ENCODE measurements around the gene LOXL4. TPM values are rescaled to one million over a fixed set of nuclear protein-coding genes. Genes with fewer than 3 reads are reported as not detected.
A peak's percentile ranks its signal among the peaks of the same experiment; 100 is the strongest.
"Not testable (repeated sequence)": the region's sequence is repeated elsewhere in the genome, so short reads cannot be mapped to it uniquely, and the experiment has no call there.

Gene LOXL4
- total RNA-seq, 1 experiment from 2014 or later: 8.1 TPM

DNA sequence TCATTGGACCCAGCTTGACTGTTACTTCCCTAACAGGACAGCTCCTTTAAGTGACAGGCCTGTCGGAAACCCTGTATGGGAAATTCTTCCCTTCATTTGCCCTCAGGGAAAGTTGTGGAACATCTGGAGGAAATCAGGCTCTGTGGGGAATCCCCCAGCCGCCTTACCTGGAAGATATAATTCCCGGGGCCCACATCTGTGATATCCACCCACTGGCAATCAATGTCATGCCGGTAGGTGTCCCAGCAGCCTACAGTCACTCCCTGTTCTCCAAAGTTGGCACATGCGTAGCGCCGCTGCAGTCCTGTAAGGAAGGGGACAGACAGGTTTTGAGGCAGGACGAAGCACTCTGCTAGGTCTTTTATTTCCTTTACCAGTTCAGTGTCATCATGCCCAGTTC, 16.6 kb downstream of the LOXL4 start:
- no peaks in the 10 kb centered on the region for H3K27me3 ChIP-seq
- DNase-seq: no peak
- no peak overlapping the region for H3K27ac ChIP-seq
- H3K36me3 ChIP-seq: peaks cover 12% of the 10 kb centered on the region; the same call in 1 of the 2 replicates
- peaks cover 18% of the 10 kb centered on the region for H3K4me1 ChIP-seq
- H3K4me3 ChIP-seq: no peak overlapping the region
- H3K9me3 ChIP-seq (replicated peaks): no peaks in the 10 kb centered on the region

- Histone ChIP-seq H3K27ac (no peak overlapping the region), H3K36me3 (peaks cover 11% of the 10 kb centered on the region; the same call in 1 of the 2 replicates), H3K27me3 (no peaks in the 10 kb centered on the region), H3K4me1 (peaks cover 22% of the 10 kb centered on the region), H3K4me3 (no peak overlapping the region), H3K9me3 (replicated peaks) (no peaks in the 10 kb centered on the region)
- no peak for DNase-seq
Observed at GRCh38 chr10:98249134-98249533, 18.9 kb downstream of the LOXL4 start.

GRCh38 chr10:98248018-98248417, 20.0 kb downstream of the LOXL4 start:
- Histone ChIP-seq H3K27me3 (no peaks in the 10 kb centered on the region), H3K36me3 (peaks cover 12% of the 10 kb centered on the region), H3K27ac (peak overlapping the region; percentile 76), H3K9me3 (replicated peaks) (no peaks in the 10 kb centered on the region), H3K4me3 (no peak overlapping the region), H3K4me1 (peaks cover 22% of the 10 kb centered on the region)
- DNase-seq: no peak

DNA sequence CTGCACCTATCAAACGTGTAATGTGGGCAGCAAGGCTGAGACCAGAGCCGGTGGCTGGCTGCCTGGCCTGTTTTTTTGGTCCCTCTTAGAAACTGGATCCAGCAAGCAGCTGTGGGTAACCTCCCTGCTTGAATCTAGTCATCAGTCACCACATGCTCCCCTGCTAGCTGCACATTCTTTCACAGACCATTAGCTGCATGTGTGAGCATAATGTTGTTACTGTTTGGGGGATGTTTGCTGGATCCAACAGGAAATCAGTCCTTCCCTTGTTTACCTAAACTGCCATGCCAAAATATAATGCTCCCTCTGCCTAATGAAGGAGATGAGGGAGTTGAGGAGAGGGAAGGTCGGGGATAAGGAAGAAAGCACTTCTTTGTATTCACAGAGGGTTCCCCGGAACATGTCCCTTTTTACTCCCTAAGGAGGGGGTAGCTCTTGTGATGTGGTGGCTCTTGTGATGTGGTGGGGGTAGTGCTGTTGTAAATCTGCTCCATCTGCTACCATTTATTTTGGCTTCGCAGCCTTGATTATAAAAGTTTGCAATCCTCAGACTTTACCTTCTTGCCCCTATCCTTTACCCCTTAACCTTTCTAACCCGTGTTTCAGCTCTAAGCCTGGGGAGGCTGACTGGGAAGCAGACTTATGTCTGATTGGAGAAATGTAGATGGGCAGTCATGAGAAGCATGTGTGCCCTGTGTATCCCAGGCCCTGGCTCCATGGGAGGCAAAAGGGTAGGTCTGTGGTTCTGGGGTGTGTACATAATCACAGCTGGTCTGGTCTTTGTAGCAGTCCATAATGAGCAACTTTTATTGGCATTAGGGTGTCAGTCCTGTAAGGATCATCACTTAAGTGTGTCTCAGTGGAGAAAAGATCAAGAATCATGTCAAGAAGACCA, 20.8 kb downstream of the LOXL4 start:
- DNase-seq: peak; percentile 80 to 91
- Histone ChIP-seq H3K9me3 (replicated peaks) (no peaks in the 10 kb centered on the region), H3K27ac (peak overlapping the region; percentile 76), H3K27me3 (no peaks in the 10 kb centered on the region), H3K4me3 (no peak overlapping the region), H3K4me1 (peaks cover 22% of the 10 kb centered on the region), H3K36me3 (peaks cover 18% of the 10 kb centered on the region)

- Histone ChIP-seq H3K27ac (no peak overlapping the region), H3K4me3 (no peak overlapping the region), H3K27me3 (no peaks in the 10 kb centered on the region), H3K36me3 (peaks cover 17% of the 10 kb centered on the region), H3K4me1 (peaks cover 22% of the 10 kb centered on the region), H3K9me3 (replicated peaks) (no peaks in the 10 kb centered on the region)
- no peak for DNase-seq
Observed at GRCh38 chr10:98244586-98244985, 23.4 kb downstream of the LOXL4 start.

- peaks cover 22% of the 10 kb centered on the region for H3K4me1 ChIP-seq
- DNase-seq: no peak
Observed at GRCh38 chr10:98244141-98244540, 23.9 kb downstream of the LOXL4 start.

GRCh38 chr10:98242823-98243222, 25.2 kb downstream of the LOXL4 start:
- H3K27ac ChIP-seq: no peak overlapping the region
- peak in 1 of 2 experiments; percentile 42 for DNase-seq
- no peaks in the 10 kb centered on the region for H3K9me3 ChIP-seq (replicated peaks)
- H3K4me3 ChIP-seq: no peak overlapping the region
- no peaks in the 10 kb centered on the region for H3K27me3 ChIP-seq
- H3K4me1 ChIP-seq: peaks cover 18% of the 10 kb centered on the region
- peaks cover 19% of the 10 kb centered on the region for H3K36me3 ChIP-seq

More at GRCh38 chr10:98244141-98244540, 23.9 kb downstream of the LOXL4 start:
- Histone ChIP-seq H3K27ac (no peak overlapping the region), H3K27me3 (no peaks in the 10 kb centered on the region), H3K36me3 (peaks cover 22% of the 10 kb centered on the region), H3K9me3 (replicated peaks) (no peaks in the 10 kb centered on the region), H3K4me3 (no peak overlapping the region)

DNA sequence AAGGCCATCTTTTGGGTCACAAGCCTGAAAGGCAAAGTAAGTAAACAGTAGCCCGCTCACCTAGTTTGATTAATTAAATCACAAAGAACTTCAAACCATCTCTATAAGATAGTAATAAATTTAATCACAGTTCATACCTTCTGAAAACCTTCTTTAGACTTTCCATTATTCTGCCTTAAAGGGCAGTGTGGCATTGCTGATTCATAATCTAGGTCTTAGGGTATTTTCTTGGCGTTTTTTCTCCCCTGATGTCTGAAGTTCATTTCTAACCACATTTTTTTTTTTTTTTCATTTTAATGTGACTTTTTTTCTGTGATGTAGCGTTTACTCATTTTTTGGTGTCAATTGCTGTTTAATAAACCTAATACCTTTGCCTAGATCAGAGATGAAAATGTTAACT, 27.5 kb downstream of the LOXL4 start:
- no peak for DNase-seq
- no peaks in the 10 kb centered on the region for H3K27me3 ChIP-seq
- peaks cover 28% of the 10 kb centered on the region for H3K36me3 ChIP-seq
- H3K27ac ChIP-seq: no peak overlapping the region
- H3K4me3 ChIP-seq: no peak overlapping the region
- no peaks in the 10 kb centered on the region for H3K9me3 ChIP-seq (replicated peaks)
- no peaks in the 10 kb centered on the region for H3K4me1 ChIP-seq

DNA sequence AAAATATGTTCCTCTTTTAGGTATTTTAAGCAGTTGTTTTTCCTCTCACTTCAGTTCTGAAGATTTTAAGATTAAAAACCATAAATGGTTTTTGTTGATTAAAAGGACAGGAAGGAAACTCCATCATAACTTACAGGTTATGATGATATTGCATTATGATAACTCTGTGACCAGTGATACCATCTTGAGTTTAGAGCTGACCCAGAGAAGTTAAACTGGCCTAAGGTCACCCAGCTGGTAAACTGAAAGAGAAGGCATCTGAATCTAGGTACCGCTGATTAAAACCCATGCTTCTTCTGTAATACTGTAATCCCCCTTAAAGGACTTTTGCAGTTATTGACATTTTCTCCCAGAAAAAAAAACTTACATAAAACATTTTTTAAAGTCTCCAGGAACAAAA, 29.6 kb downstream of the LOXL4 start:
- H3K27me3 ChIP-seq: no peaks in the 10 kb centered on the region

GRCh38 chr10:98236862-98237261, 31.1 kb downstream of the LOXL4 start:
- H3K27ac ChIP-seq: no peak overlapping the region
- no peaks in the 10 kb centered on the region for H3K4me1 ChIP-seq
- no peak for DNase-seq
- no peaks in the 10 kb centered on the region for H3K27me3 ChIP-seq
- H3K4me3 ChIP-seq: no peak overlapping the region
- no peaks in the 10 kb centered on the region for H3K9me3 ChIP-seq (replicated peaks)
- H3K36me3 ChIP-seq: peaks cover 22% of the 10 kb centered on the region

More for the DNA sequence above, 29.6 kb downstream of the LOXL4 start:
- Histone ChIP-seq H3K4me1 (no peaks in the 10 kb centered on the region), H3K36me3 (peaks cover 28% of the 10 kb centered on the region), H3K27ac (no peak overlapping the region), H3K9me3 (replicated peaks) (no peaks in the 10 kb centered on the region), H3K4me3 (no peak overlapping the region)
- DNase-seq: no peak

DNA sequence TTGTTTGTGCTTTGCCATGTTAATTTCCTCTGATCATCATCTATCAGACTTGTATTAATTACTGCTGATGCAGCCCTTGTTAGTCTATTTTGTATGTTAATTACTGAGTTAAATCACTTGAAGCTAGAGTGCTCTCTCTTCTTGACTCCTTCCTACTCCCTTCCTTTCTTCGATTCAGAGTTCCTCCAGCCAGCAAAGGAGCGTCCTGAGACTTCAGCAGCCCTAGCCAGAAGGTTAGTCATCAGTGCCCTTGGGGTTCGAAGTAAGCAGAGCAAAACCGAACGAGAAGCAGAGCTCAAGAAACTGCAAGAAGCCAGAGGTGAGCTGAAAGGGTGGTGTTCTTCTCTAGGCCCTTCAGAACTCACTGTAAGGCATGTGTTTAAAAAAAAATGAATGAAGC, 32.1 kb downstream of the LOXL4 start:
- DNase-seq: no peak
- Histone ChIP-seq H3K4me3 (no peak overlapping the region), H3K9me3 (replicated peaks) (peaks cover 5% of the 10 kb centered on the region; the same call in 1 of the 2 replicates), H3K36me3 (peaks cover 27% of the 10 kb centered on the region), H3K27ac (no peak overlapping the region), H3K27me3 (no peaks in the 10 kb centered on the region), H3K4me1 (no peaks in the 10 kb centered on the region)

- peaks cover 7% of the 10 kb centered on the region for H3K36me3 ChIP-seq
- no peak overlapping the region for H3K4me3 ChIP-seq
- H3K27ac ChIP-seq: no peak overlapping the region
- DNase-seq: no peak
- H3K27me3 ChIP-seq: no peaks in the 10 kb centered on the region
- H3K9me3 ChIP-seq (replicated peaks): peaks cover 7% of the 10 kb centered on the region; the same call in 1 of the 2 replicates
- H3K4me1 ChIP-seq: no peaks in the 10 kb centered on the region
Observed at GRCh38 chr10:98231417-98231816, 36.6 kb downstream of the LOXL4 start.

- not testable (repeated sequence) for DNase-seq; H3K9me3 ChIP-seq (replicated peaks)
Observed at GRCh38 chr10:98228266-98228665, 39.7 kb downstream of the LOXL4 start.

GRCh38 chr10:98227713-98228112, 40.3 kb downstream of the LOXL4 start:
- H3K27ac ChIP-seq; H3K9me3 ChIP-seq (replicated peaks); H3K36me3 ChIP-seq; DNase-seq; H3K27me3 ChIP-seq; H3K4me1 ChIP-seq; H3K4me3 ChIP-seq: not testable (repeated sequence)

More at GRCh38 chr10:98228266-98228665, 39.7 kb downstream of the LOXL4 start:
- H3K27ac ChIP-seq, H3K4me1 ChIP-seq, H3K4me3 ChIP-seq, H3K36me3 ChIP-seq, H3K27me3 ChIP-seq: not testable (repeated sequence)

GRCh38 chr10:98226508-98227144, 41.4 kb downstream of the LOXL4 start:
- Histone ChIP-seq H3K9me3 (replicated peaks) (peaks cover 10% of the 10 kb centered on the region; the same call in 1 of the 2 replicates), H3K36me3 (peaks cover 5% of the 10 kb centered on the region), H3K4me1 (no peaks in the 10 kb centered on the region), H3K4me3 (no peak overlapping the region), H3K27ac (no peak overlapping the region), H3K27me3 (no peaks in the 10 kb centered on the region)
- no peak for DNase-seq
